DMS53 treated with DMSO at 0.1 percent for 48 hours (cell line): Measurements from ENCODE around the gene MOSPD3.
"Not testable (repeated sequence)": the region's sequence is repeated elsewhere in the genome, so short reads cannot be mapped to it uniquely, and the experiment has no call there.

ENCODE experiments used
- DNase-seq: peaks from one replicate; lab custom pipeline; 2025; ENCODE audit not compliant: unreplicated experiment; lab: John Stamatoyannopoulos, UW

The MOSPD3 gene

GRCh38 chr7:100623951-100624824, 11.8 kb downstream of the MOSPD3 start:
- DNase-seq: no peak

GRCh38 chr7:100626055-100626454, 13.7 kb downstream of the MOSPD3 start:
- DNase-seq: no peak

GRCh38 chr7:100626530-100627237, 14.3 kb downstream of the MOSPD3 start:
- peak; percentile 73 for DNase-seq

- DNase-seq: no peak
Measured at GRCh38 chr7:100627238-100627549, 14.9 kb downstream of the MOSPD3 start.

- DNase-seq: no peak
Measured at GRCh38 chr7:100629117-100629716, 16.9 kb downstream of the MOSPD3 start.

- DNase-seq: no peak
Measured at GRCh38 chr7:100630066-100630465, 17.7 kb downstream of the MOSPD3 start.

GRCh38 chr7:100632951-100633717, 20.8 kb downstream of the MOSPD3 start:
- DNase-seq: peak; percentile 38

- no peak for DNase-seq
Measured at GRCh38 chr7:100639995-100640516, 27.7 kb downstream of the MOSPD3 start.

GRCh38 chr7:100640517-100641440, 28.4 kb downstream of the MOSPD3 start:
- DNase-seq: no peak

GRCh38 chr7:100641463-100641859, 29.1 kb downstream of the MOSPD3 start, which contains the start of gene TFR2:
Gene TFR2, minus strand, starts transcription at chr7:100641552. Its CDS starts 43 bp downstream, at chr7:100641509.
- DNase-seq: no peak

GRCh38 chr7:100641860-100642533, 29.7 kb downstream of the MOSPD3 start:
- no peak for DNase-seq

- DNase-seq: no peak
Measured at GRCh38 chr7:100642534-100642907, 30.2 kb downstream of the MOSPD3 start.

- DNase-seq: no peak
Measured at GRCh38 chr7:100649826-100650565, 37.7 kb downstream of the MOSPD3 start.

- DNase-seq: no peak
Measured at GRCh38 chr7:100654908-100655831, 42.8 kb downstream of the MOSPD3 start.

GRCh38 chr7:100655908-100656674, 43.8 kb downstream of the MOSPD3 start, which contains the start of gene ACTL6B:
Gene ACTL6B, minus strand, starts transcription at chr7:100656448. Its CDS starts 94 bp downstream, at chr7:100656354.
- peak; percentile 29 for DNase-seq

GRCh38 chr7:100662194-100662776, 49.9 kb downstream of the MOSPD3 start:
- DNase-seq: not testable (repeated sequence)
